Measurements from ENCODE around the gene PEPD.

PEPD gene

GRCh38 chr19:33387351-33388230 lies 134.0 kb downstream of the PEPD start:
- H3K4me2 ChIP-seq (ENCODE audit: low read length), result no peak overlapping the region
- no peaks in the 10 kb centered on the region for H4K20me1 ChIP-seq (ENCODE audit: insufficient read depth, low read length)
- no peak overlapping the region for H3K4me3 ChIP-seq (ENCODE audit: low read depth, low read length, poor library complexity, severe bottlenecking)
- H3K9ac ChIP-seq (ENCODE audit: low read length), result no peak overlapping the region
- H3K4me1 ChIP-seq (ENCODE audit: insufficient read depth, low read length, severe bottlenecking), result no peaks in the 10 kb centered on the region
- no peaks in the 10 kb centered on the region for H3K36me3 ChIP-seq (ENCODE audit: insufficient read depth, low read length)
- no peak overlapping the region for H2AFZ ChIP-seq (ENCODE audit: low read length)
- no peaks in the 10 kb centered on the region; the same call in 1 of the 2 replicates for H3K79me2 ChIP-seq (ENCODE audit: insufficient read depth, low read length)
- H3K9me2 ChIP-seq (ENCODE audit: low read depth, low read length), result no peaks in the 10 kb centered on the region
- TF ChIP-seq CTCF (IDR thresholded peaks at IDR 0.05; ENCODE audit: low read length) (no peak), EZH2 (IDR thresholded peaks at IDR 0.05; ENCODE audit: borderline replicate concordance, low read length) (no peak)
- H3K9me3 ChIP-seq (ENCODE audit: low read length), result no peaks in the 10 kb centered on the region
- H3K27me3 ChIP-seq (ENCODE audit: insufficient read depth, low read length), result no peaks in the 10 kb centered on the region
- H3K27ac ChIP-seq (ENCODE audit: low read depth, low read length, poor library complexity, severe bottlenecking), result no peak overlapping the region
- H3F3A ChIP-seq (ENCODE audit: insufficient read depth, low read length), result no peaks in the 10 kb centered on the region

- TF ChIP-seq CTCF (IDR thresholded peaks at IDR 0.05; ENCODE audit: low read length), result no peak
- no peak for TF ChIP-seq EZH2 (IDR thresholded peaks at IDR 0.05; ENCODE audit: borderline replicate concordance, low read length)
- Histone ChIP-seq H3K36me3 (ENCODE audit: insufficient read depth, low read length) (peaks cover under 1% of the 10 kb centered on the region; the same call in 1 of the 2 replicates), H3K9ac (ENCODE audit: low read length) (no peak overlapping the region), H3K9me2 (ENCODE audit: low read depth, low read length) (no peaks in the 10 kb centered on the region), H3K79me2 (ENCODE audit: insufficient read depth, low read length) (peaks cover 4% of the 10 kb centered on the region; the same call in 1 of the 2 replicates), H3K4me2 (ENCODE audit: low read length) (no peak overlapping the region), H3K4me3 (ENCODE audit: low read depth, low read length, poor library complexity, severe bottlenecking) (no peak overlapping the region), H3K4me1 (ENCODE audit: insufficient read depth, low read length, severe bottlenecking) (no peaks in the 10 kb centered on the region), H3K9me3 (ENCODE audit: low read length) (no peaks in the 10 kb centered on the region), H3K27ac (ENCODE audit: low read depth, low read length, poor library complexity, severe bottlenecking) (no peak overlapping the region), H4K20me1 (ENCODE audit: insufficient read depth, low read length) (no peaks in the 10 kb centered on the region), H2AFZ (ENCODE audit: low read length) (no peak overlapping the region), H3F3A (ENCODE audit: insufficient read depth, low read length) (no peaks in the 10 kb centered on the region), H3K27me3 (ENCODE audit: insufficient read depth, low read length) (no peaks in the 10 kb centered on the region)
Observed at GRCh38 chr19:33386361-33386858, 135.2 kb downstream of the PEPD start.

- Histone ChIP-seq H3K27me3 (ENCODE audit: insufficient read depth, low read length) (no peaks in the 10 kb centered on the region), H3K9ac (ENCODE audit: low read length) (no peak overlapping the region), H3K4me2 (ENCODE audit: low read length) (no peak overlapping the region), H3K9me3 (ENCODE audit: low read length) (no peaks in the 10 kb centered on the region), H3K79me2 (ENCODE audit: insufficient read depth, low read length) (peaks cover 8% of the 10 kb centered on the region; the same call in 1 of the 2 replicates), H3K9me2 (ENCODE audit: low read depth, low read length) (no peaks in the 10 kb centered on the region), H3K4me1 (ENCODE audit: insufficient read depth, low read length, severe bottlenecking) (no peaks in the 10 kb centered on the region), H3K27ac (ENCODE audit: low read depth, low read length, poor library complexity, severe bottlenecking) (no peak overlapping the region), H3K36me3 (ENCODE audit: insufficient read depth, low read length) (peaks cover 5% of the 10 kb centered on the region; the same call in 1 of the 2 replicates), H2AFZ (ENCODE audit: low read length) (no peak overlapping the region), H3K4me3 (ENCODE audit: low read depth, low read length, poor library complexity, severe bottlenecking) (no peak overlapping the region), H3F3A (ENCODE audit: insufficient read depth, low read length) (no peaks in the 10 kb centered on the region), H4K20me1 (ENCODE audit: insufficient read depth, low read length) (0 out of 2 replicates have a peak, but pooled peaks cover 2% of the 10 kb centered on the region)
- TF ChIP-seq CTCF (IDR thresholded peaks at IDR 0.05; ENCODE audit: low read length) (no peak), EZH2 (IDR thresholded peaks at IDR 0.05; ENCODE audit: borderline replicate concordance, low read length) (no peak)
Observed at GRCh38 chr19:33385956-33386355, 135.6 kb downstream of the PEPD start.

Measured in OCI-LY1 (cell line).